ENCODE measurements around the gene PPIA.

DNA sequence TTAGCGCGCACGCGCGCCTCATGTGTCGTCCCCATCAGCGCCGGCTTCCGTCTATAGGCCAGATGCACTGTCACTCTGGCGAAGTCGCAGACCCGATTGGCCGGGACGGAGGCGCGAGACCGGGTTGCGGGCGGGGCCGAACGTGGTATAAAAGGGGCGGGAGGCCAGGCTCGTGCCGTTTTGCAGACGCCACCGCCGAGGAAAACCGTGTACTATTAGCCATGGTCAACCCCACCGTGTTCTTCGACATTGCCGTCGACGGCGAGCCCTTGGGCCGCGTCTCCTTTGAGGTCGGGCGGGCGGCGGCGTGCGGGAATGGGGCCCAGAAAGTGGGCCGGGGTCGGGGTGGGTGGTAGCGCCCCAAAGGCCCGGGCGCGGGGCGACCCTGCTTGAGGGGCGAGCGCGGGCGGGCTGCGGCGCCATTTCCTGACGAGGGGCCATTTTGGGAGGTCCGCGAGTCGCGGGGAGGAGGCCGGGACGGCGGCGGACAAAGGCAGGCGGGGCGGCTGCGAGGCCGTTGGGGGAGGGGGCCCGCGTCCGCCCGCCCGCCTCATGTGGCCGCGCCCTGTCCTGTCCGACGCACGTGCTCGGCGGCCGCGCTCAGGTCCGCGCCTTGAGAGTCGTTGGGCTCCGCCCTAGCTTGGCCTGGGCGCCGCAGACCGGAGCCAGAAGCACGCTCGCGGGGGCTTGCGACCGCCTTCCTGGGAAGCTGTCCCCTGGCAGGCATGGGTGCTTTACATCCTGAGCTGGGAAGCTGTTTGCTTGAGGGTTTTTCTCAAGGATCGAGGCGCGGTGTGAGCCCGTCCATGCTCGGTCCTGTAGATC lies at the start of gene PPIA:
- TF ChIP-seq TAF1 (IDR thresholded peaks at IDR 0.05; ENCODE audit: low read depth) = peak; percentile 57
- no peak for TF ChIP-seq EZH2 (IDR thresholded peaks at IDR 0.05; ENCODE audit: borderline replicate concordance, insufficient read depth, low read length, poor library complexity, severe bottlenecking)
- TF ChIP-seq EP300 (conservative IDR thresholded peaks at IDR 0.05; ENCODE audit: poor library complexity, severe bottlenecking) = peak; percentile 16
- TF ChIP-seq CTCF (IDR thresholded peaks at IDR 0.05; ENCODE audit: poor library complexity, severe bottlenecking) = no peak
- peak; percentile 92 for TF ChIP-seq POLR2AphosphoS5 (IDR thresholded peaks at IDR 0.05)
- TF ChIP-seq REST (IDR thresholded peaks at IDR 0.05; ENCODE audit: borderline replicate concordance) = peak; percentile 64

Measured in neural cell (in vitro differentiated cells).